HUDEP-2 (cell line): Measurements from ENCODE around the gene AIDA.

Source experiments
- DNase-seq, 76 experiments: peaks; one replicate each; lab custom pipeline; 2025; ENCODE audit not compliant: unreplicated experiment in 76 of 76; lab: John Stamatoyannopoulos, UW

Gene AIDA

DNA sequence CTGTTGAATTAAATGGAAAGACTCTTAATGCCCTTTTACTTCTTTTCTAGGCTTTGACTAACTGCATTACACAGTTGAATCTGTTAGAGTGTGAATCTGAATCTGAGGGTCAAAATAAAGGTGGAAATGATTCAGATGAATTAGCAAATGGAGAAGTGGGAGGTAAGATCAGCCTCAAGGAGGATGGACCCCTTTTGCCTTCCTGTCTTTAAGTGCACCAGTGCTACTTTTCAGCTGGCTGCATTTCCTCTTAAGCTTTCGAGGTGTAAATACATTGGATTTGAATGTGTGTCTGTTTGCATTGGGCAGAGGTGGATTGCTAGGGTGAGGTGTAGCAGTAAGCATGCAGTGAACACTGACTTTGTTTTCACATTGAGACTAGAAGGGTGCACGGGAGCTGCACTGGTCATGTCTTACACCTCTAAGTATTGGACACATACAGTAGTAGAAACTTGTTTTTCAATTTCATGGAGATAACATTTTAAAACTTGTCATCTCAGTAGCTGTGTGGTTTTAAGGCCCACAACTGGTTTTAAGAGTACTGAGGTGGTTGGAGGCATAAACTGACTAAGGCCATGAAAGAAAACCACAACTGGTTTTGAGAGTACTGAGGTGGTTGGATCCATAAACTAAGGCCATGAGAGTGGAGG is 59.0 kb downstream of the AIDA start:
- DNase-seq: no peak

DNA sequence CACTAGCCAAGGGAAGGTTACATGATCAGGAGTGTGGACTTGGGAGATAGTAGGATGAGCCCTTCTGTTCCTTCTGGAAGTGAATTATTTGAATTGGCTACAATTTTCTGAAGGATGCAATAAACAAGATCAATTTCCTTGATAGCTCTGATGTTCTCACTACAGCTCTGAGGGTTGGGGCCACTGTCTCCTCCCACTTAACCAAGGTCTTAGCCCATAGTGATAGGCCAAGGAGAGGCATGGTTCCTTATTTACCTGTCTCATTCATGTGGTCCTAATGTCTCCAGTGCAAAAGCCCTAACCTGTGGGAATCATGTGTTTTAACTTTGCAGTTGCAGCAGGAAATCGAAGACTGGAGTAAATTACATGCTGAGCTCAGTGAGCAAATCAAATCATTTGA is 59.6 kb downstream of the AIDA start:
- DNase-seq: no peak

DNA sequence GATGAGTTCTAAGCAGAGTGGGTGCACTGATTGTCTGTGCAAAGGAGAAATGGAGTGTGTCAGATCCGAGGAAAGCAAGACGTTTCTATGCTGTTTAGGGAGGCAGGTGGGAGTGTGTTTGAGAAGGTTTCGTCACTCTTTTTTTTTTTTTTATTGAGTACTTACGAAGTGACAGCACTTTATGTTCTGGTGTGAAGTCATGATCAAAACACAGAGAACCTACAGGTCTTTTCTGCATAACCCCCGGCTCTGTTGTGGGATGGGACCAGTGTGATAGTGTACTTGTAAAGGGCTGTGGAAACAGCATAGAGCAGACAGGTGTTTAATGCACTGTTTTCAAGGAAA is 67.7 kb downstream of the AIDA start:
- DNase-seq: no peak

DNA sequence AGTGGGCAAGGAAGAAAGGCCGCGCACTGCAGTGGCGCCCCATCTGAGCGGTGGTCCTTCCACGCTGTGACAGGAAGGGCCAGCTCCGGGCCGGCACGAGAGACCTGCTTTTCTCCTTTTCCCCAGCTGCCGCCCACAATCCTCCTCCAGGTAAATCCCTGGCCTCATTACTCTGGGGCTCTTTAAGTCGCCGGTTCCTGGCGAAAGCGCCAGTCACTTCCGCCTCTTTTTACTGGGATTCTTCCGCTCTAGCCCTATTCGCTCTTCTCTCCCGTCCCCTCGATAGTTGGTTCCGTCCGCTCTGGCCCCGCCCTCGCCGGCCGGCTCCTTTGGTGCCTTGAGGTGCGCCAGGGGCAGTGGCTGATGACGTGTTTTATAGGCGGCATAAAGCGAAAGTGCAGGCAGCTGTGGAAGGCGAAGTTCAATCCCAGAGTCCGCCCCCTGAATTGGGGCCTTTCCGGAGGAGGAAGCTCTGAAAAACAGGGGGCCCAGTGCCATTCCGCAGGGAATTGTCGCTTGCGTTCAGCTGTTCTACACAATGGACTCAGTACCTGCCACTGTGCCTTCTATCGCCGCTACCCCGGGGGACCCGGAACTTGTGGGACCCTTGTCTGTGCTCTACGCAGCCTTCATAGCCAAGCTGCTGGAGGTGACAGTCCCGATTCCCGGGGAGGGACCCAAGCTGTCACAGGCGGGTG is 68.2 kb downstream of the AIDA start:
- peak in 75 of 76 experiments; percentile 47 to 99 (median 95) for DNase-seq

DNA sequence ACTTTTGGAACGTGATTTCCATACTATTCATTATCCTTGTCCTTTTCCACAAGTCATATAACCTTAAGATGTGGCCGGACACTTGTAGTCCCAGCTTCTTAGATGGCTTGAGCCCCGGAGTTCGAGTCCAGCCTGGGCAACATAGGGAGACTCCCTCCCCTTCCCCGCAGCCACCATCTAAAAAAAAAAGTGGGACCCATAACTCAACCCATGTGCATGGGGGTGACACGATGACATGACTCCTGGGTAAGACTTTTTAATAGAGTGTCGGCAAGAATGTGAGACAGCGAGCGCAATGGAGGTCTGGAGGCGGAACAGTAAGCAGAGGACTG is 68.7 kb downstream of the AIDA start:
- peak in 9 of 76 experiments; percentile 8 to 53 (median 40) for DNase-seq

DNA sequence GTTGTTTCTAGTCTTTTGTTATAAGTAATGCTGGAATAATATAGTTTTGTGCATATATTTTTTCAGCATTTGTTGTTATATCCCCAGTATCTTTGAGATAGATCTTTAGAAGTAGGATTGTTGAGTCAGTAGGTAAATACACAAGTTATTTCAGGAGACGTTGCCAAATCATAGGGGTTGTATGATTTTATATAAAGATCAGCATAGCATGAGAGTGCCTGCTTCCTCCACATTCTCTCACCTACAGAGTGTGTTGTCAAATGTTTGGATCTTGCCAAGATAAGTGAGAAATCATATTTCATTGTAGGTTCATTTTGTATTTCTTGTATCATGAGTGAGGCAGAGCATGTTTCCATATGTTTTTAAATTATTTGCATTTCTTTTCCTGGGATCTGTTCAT is 69.8 kb downstream of the AIDA start:
- DNase-seq: no peak

DNA sequence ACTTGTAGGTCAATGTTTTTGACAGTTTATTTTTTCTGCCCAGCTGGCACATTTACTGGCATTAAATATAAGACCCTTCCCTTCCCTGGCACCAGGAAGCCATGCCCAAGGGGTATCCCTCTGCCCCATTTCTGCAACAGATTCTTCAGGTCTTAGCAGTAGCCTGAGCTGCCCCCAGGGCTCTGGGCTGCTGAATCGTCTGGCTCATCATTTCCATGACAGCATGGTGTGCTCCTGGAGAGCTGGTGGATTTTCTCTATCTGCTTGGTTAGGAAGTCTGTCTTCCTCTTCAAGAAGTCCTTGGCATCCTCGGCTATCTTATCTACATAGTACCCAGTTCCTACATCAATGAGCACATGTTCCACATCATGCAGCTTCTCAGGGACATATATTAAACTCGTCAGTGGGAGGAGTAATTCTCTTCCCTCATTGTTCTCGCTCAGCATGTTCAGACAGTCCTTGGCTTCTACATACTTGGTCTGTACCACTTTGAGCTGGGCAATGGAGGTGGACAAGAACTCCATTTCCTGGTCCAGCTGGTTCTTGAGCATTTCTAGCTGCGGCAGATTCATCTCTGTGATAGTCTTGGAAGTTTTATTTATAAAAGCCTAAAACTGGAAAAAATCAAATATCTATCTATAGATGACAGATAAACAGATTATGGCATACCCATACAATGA is 70.9 kb downstream of the AIDA start:
- no peak for DNase-seq

DNA sequence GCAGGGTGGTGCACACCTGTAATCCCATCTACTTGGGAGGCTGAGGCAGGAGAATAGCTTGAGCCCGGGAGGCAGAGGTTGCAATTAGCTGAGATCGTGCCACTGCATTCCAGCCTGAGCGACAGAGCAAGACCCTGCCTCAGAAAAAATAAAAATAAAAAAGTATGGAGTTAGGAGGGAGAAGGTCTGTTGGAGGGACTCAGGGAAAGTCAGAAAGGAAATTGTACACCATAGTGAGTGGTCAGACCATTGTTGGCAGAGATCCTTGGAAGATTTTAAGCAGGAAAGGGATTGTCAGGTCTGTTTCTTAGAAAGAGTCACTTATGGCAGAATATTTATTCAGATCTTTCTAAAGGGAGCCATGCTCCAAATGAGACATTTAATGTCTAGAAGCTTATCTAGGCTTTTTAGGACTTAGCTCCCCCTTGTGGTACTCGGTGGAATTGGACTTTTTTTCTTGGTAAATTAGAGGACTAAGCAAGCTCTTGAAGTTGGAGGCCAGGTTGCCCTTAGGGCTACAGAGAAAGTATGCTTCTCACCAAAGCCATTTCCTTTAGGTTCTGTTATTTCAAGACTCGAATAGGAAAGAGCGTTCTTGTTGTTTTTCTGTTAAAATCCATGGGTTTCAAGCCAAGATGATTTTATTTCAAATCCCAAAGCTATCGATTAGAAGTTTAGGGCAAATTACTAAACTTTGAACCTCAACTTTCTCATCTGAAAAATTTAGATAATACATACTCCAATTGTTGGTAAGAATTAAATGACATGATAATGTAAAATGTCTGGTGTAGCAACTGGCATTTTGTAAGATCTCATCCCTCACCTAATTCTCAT is 77.9 kb downstream of the AIDA start:
- peak in 59 of 76 experiments; percentile 1 to 83 (median 55) for DNase-seq

DNA sequence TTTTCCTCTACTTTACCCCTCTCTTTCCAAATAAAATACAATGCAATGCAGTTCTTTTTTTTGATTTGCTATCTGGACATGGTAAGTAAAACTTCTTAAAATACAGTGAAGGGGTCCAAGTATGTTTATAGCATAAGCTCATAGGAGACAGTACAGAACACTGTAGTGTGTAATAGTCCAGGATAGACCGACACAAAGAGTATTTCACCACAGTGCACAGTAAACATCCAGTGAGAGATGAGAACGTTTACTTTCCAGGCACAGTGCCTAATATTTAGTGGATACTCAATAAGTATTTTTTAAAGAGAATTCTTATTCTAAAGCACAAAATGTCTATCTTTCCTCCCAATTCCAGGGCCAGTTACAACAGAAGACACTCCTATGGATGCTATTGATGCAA is 79.5 kb downstream of the AIDA start:
- no peak for DNase-seq

DNA sequence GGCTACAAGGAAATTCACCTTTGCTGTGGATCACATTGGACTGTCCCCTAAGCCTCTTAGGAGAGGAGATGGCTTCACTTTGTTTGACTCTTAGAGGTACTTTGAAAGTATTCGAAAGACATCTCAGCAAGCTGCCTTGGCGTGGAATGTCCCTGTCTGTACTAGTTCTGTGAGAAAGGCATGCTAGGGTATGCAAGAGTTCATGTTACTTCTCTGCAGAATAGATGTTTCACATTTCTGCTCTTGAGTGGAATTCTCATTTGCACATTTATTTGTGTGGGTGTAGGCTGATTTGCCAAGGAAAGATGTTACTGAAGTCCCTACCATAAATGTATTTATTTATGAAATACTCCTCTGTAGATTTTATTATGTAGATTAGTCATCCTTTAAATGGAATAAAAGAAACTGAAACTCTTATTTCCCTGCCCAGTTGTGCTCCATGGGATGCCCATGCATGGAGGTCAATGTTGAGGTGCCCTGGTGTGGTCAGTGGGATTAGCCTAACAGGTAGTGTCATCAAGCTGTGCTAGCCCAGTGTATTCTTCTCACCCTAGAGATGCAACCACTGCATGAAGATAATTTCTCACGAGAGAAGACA is 80.6 kb downstream of the AIDA start:
- no peak for DNase-seq

DNA sequence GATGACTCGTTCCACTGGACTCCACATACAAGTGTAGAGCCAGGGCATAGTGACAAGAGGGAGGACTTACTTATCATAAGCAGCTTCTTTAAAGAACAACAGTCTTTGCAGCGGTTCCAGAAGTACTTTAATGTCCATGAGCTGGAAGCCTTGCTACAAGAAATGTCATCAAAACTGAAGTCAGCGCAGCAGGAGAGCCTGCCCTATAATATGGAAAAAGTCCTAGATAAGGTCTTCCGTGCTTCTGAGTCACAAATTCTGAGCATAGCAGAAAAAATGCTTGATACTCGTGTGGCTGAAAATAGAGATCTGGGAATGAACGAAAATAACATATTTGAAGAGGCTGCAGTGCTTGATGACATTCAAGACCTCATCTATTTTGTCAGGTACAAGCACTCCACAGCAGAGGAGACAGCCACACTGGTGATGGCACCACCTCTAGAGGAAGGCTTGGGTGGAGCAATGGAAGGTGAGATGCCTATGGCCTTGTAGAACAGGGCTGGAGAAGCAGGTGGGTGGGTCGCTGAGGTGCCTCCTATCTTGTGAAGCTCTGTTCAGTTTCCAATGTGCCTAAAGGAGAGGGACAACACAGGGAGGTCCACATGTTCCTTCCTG is 82.3 kb downstream of the AIDA start:
- no peak for DNase-seq

DNA sequence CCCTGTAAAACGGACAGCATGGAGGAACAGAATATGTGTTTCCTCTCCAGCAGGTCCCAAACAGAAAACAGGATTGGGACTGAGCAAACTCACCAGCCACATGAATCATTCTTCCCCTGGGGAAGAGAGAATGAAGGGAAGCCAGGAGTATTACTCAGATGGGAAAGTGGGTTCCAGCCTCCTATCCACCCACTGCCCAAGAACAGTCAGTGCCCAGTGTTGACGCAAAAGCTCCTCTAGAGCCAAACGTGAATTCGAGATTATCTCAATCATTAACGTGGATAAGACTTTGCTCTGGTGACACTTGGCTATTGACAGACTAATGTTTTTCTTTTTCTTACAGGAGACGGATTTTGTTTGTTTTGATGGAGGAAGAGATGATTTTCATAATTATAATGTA is 85.1 kb downstream of the AIDA start:
- no peak for DNase-seq

DNA sequence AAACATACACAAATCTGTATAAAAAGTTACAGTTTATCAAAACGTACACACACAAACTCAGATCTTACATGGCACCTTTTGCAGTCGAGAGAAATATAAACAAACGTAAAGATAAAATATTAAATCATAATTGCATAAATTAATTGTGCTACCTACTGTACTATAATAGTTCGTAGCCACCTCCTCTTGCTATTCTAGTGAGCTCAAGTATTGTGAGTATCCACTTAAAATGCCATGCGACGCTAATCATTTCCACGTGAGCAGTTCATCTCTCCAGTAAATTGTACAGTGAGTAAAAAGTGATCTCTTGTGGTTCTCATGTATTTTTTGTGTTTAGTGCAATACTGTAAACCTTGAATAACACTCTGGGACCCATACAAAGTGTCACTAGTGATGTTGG is 88.1 kb downstream of the AIDA start:
- DNase-seq: no peak

DNA sequence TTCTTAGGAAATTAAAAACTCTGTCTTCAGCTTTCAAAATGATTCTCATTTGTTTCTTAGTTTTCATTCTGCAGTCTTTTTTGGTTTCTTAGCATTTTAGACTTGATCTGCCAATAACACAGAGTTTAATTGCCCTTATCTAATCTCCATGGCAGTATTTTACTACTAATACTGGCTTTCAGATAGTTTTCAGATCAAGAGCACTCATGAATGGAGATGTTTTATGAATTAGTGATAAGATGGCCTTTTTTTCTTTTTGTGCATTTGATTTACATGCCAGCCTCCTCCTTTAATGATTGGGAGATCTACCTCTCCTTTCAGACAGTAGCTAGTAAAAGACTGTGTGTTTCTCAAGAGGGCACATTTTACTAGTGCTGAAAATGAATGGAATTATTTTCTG is 88.8 kb downstream of the AIDA start:
- DNase-seq: no peak

DNA sequence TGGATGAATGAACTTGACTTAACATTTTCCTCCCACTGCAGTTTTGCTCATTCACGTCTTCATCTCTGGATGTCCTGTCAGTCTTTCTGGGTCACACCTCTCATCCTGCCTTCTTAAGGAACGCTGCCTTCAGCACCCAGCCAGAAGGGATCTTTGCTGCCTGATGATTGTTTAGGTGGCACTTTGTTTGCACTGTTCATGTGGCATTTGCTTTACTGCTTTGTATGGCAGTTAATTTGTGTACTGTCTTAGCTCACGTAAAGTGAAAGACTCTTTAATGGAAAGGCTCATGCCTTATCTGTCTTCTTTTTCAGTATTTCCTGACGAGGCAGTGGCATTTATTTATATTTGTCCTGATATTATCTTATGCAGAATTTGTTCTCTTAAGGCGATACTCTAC is 89.5 kb downstream of the AIDA start:
- no peak for DNase-seq

DNA sequence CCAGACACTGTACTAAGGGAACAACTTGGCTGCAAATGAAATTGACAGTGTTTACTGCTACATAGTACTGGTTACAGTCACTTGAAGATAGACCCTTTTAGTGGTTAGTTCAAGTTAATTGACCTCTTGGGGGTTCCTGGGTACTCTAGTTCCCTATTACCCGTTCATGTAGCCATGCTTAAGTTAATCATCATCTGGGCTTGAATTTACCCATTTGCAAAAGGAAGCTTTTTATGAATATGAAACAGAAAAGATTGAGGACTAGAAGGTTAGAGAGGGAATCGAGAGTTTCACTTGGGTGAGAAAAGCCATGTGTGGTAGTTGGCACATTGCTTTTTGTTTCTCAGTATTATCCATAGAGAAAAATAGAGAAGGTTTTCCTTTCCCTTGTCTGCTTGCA is 91.7 kb downstream of the AIDA start:
- DNase-seq: no peak

DNA sequence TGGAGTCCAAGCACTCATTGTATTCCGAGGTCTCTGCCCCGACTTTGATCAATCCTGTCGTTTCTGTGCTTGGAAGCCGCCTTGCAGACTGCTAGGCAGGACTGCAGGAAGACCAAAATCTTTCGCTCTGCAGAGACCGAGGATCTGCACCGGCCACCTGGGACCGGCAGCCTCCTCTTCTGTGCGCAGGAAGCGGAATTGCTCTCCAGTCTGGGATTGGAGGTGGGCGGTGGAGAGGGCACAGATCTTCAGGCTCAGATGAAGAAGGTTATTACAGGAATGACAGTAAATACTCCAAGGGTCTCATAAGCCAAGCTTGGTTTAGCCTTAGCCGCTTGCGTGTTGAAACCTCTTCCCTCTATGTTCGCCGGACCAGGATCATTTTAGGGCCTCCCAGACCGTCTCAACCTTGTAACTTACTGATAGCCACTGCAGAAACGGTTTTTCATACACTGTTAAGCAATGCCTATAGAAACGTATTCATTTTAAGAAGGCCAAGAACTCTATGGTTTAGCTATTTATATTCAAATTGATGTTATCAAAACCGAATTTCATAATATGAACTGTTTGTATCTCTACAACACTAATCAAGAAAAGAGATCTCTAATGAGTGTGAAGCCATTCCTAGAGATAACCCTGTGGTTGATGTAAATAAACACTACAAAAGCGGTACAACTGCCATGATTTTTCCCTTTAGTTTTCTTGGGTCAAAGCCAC is 93.3 kb downstream of the AIDA start:
- DNase-seq: peak in 19 of 76 experiments; percentile 1 to 33 (median 10)
